ENCODE results near the gene HMX1. TPM values are rescaled to one million over a fixed set of nuclear protein-coding genes. Genes with fewer than 3 reads are reported as not detected.

HMX1 gene
- total and polyA plus RNA-seq, 12 donors: 2.7 TPM; not detected in 11

- H3K27ac ChIP-seq: no peak overlapping the region
- TF ChIP-seq CTCF (IDR thresholded peaks at IDR 0.05) (no peak), POLR2A (IDR thresholded peaks at IDR 0.05) (no peak)
- intact Hi-C loops (cut with DNase I): loop anchor here (10.0 kb wide), 1 partner anchor 309 kb away; no protein-coding TSS in a partner anchor
- H3K4me1 ChIP-seq (replicated peaks in 1 of 2): no peaks in the 10 kb centered on the region
- no peaks in the 10 kb centered on the region for H3K9me3 ChIP-seq (replicated peaks in 1 of 3)
- H3K4me3 ChIP-seq: no peak overlapping the region
- 71 to 83% (median 77%) methylated on average over 11 to 15 of the region's 15 CpGs for WGBS, 4 donors
- H3K36me3 ChIP-seq (replicated peaks in 1 of 2): no peaks in the 10 kb centered on the region
- no peaks in the 10 kb centered on the region for H3K27me3 ChIP-seq
- peak in 2 of 7 donors; percentile 9 to 20 for DNase-seq
Measured at GRCh38 chr4:8913858-8914460, 42.3 kb upstream of the HMX1 start.

GRCh38 chr4:8913121-8913857 lies 41.6 kb upstream of the HMX1 start:
- 60 to 73% (median 65%) methylated on average over 17 to 24 of the region's 24 CpGs for WGBS, 4 donors
- no peaks in the 10 kb centered on the region for H3K9me3 ChIP-seq (replicated peaks in 1 of 3)
- H3K4me1 ChIP-seq (replicated peaks in 1 of 2): no peaks in the 10 kb centered on the region
- intact Hi-C loops (cut with DNase I): loop anchor here (10.0 kb wide), 1 partner anchor 308 kb away; no protein-coding TSS in a partner anchor
- peak in 2 of 7 donors; percentile 6 to 10 for DNase-seq
- H3K27me3 ChIP-seq: no peaks in the 10 kb centered on the region
- TF ChIP-seq CTCF (IDR thresholded peaks at IDR 0.05): no peak
- no peak for TF ChIP-seq POLR2A (IDR thresholded peaks at IDR 0.05)
- no peak overlapping the region for H3K27ac ChIP-seq
- H3K4me3 ChIP-seq: no peak overlapping the region
- no peaks in the 10 kb centered on the region for H3K36me3 ChIP-seq (replicated peaks in 1 of 2)

- peak in 2 of 7 donors; percentile 7 to 9 for DNase-seq
- no peaks in the 10 kb centered on the region for H3K27me3 ChIP-seq
- WGBS, 4 donors: 82 to 86% (median 84%) methylated on average over 5 to 6 of the region's 6 CpGs
Measured at GRCh38 chr4:8912506-8912905, 40.9 kb upstream of the HMX1 start.

More at GRCh38 chr4:8912506-8912905, 40.9 kb upstream of the HMX1 start:
- no peak for TF ChIP-seq CTCF (IDR thresholded peaks at IDR 0.05)
- no peak for TF ChIP-seq POLR2A (IDR thresholded peaks at IDR 0.05)
- Histone ChIP-seq H3K27ac (no peak overlapping the region), H3K4me1 (replicated peaks in 1 of 2) (no peaks in the 10 kb centered on the region), H3K4me3 (no peak overlapping the region), H3K9me3 (replicated peaks in 1 of 3) (no peaks in the 10 kb centered on the region), H3K36me3 (replicated peaks in 1 of 2) (no peaks in the 10 kb centered on the region)
- intact Hi-C loops (cut with DNase I): loop anchor here (10.0 kb wide), 1 partner anchor 308 kb away; no protein-coding TSS in a partner anchor
